Activated CD8-positive, alpha-beta memory T cell treated with anti-CD3 and anti-CD28 coated beads for 4 hours (primary cell): ENCODE measurements around the gene GGT1.
"Not testable (repeated sequence)": the region's sequence is repeated elsewhere in the genome, so short reads cannot be mapped to it uniquely, and the experiment has no call there.

Source experiments
- DNase-seq, 2 donors: peaks; one replicate each; pipeline ENCODE4 v3.0.0-alpha.2; 2020; ENCODE audit warnings: low read depth in 2 of 2

The GGT1 gene

GRCh38 chr22:24599958-24600715 is 2.9 kb upstream of the GGT1 start:
- not testable (repeated sequence) for DNase-seq

DNA sequence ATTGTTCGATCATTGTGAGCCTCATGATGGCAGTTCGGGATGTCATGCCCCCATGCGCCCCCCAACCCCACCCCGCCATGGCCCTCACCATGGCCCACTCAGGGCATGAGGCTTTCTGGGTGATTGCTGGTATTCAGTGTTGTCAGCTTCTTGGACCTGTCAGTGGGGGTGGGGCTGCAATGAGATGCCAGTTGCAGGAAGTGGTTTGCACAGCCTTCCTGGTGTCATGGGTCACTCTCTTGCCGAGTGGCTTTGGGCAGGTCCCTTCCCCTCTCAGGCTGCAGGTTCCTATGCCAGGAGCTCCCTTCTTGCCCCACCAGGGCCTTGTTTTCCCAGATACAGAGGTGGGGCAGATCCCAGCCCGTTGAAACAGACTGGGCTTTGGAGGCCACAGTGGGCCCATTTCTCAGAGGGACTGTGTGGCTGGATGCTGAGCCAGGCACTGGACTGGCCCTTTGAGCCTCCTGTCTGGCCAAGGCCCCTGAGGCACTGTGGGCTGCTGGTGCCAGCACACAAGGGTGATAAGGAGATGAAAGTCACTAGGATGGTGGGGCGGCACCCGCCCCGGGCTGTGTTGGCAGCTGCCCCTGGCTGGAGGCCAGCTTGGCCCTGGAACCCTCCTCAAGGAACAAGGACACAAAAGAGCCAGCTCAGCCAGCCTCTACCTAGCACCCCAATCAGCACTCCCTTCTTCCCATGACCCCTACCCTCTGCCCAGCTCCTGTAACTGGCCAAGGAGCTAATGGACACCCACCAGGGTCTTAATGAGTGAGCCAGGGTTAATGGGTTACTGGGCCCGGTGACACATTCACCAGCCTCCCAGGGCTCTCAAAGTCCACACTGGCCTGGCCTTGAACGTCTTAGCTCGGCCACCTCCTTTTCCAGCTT is 1.5 kb upstream of the GGT1 start:
- no peak for DNase-seq

DNA sequence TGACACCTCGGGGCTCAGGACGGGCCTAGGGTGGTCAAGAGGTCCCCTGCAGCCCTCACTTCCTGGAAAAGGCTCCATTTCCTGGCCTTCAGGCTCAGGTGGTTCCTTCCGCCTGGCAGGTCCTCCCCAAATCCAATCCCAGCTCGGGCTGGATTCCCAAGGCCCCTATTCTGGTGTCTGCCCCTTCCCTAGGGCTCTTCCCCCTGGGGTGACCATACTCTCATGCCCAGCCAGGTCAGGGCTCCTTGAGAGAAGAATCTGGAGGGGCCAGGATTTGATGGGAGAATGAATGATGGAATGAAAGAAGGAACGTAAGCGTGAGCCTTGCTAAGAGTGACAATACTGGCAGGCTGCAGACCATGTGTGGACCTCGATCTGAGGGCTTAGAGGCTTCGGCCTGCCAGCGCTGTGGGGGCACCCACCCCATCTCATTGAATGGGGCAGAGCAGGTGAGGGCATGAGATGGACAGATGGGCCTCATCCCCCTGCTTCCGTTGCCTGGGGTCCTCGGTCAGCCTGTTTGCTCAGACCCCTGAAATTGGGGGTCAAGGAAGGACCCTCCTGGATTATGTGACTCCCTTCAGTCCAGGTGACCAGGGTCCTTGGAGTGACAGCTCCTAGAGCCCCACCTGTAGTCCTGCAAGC is 766 bp upstream of the GGT1 start:
- not testable (repeated sequence) for DNase-seq

DNA sequence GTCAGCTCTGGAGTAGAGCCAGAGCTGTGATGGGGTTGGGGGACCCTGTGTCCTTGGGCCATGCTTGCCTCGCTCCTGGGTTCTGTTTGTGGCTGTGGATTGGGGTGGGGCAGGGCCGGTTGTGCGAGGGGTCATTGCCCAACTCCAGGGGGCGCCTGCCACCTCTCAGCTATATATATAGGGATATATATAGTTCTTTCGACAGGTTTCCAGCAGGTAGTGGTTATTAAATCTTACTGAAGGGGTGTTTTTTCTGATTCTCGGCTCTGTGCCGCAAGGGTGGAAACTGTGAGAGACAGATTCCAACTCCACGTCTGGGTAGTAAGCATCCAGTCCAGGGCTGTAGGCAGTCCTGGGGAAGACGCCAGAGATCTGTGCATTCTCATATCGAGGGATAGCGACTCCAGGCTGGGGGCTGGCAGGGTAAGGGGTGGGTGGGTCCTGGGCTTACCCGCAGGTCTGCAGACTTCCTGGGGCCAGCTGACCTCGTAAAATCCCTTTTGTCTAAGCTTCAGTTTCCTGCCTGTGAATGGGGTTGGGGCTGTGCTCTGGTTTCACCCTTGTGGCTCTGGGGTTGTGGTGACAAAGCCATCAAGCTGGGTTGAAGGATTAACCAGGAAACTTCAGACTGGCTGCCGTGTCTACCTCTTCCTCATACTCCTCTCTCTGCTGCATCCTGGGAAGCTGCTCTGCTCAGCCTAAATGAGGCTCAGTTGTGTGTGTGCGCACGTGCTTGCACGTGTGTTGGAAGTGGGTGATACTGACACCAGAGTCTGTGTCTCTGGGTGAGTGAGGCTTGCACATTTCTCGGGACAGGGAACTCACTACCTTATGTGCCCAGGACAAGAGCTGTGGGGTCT is 1.0 kb downstream of the GGT1 start:
- DNase-seq: not testable (repeated sequence)

- DNase-seq: not testable (repeated sequence)
Observed at GRCh38 chr22:24606340-24606739, 3.3 kb downstream of the GGT1 start.

DNA sequence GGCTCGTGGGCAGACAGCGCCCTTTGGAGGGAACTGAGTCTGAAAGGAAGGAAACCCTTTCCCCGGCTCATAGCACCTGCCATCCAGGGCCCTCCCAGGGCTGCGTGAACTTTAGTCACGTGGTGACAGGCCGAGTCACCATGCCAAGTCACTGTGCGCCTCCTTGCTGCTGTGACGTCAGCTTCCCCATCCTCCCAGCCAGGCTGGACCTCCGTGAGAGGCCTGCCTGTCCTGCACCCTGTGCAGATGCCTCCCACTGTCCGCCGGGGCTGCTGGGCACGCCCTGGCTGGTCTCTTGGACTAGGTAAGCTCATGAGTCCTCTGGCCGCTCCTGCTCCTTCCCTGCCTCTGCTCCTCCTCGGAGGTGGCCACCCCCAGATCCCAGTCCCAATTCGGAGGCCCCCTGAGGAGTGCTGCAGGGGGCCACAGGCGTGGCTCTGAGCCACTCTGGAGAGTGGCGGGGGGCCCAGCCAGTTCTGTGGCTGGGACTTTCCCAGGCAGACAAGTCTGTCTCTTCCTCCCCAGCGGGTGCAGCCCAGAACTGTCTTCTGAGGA is 4.5 kb downstream of the GGT1 start:
- peak in 1 of 2 donors; percentile 33 for DNase-seq

- not testable (repeated sequence) for DNase-seq
Observed at GRCh38 chr22:24608327-24608726, 5.3 kb downstream of the GGT1 start.

GRCh38 chr22:24609888-24610287 is 6.9 kb downstream of the GGT1 start:
- not testable (repeated sequence) for DNase-seq

- not testable (repeated sequence) for DNase-seq
Observed at GRCh38 chr22:24614794-24615193, 11.8 kb downstream of the GGT1 start.

GRCh38 chr22:24621244-24621643 is 18.3 kb downstream of the GGT1 start:
- not testable (repeated sequence) for DNase-seq

DNA sequence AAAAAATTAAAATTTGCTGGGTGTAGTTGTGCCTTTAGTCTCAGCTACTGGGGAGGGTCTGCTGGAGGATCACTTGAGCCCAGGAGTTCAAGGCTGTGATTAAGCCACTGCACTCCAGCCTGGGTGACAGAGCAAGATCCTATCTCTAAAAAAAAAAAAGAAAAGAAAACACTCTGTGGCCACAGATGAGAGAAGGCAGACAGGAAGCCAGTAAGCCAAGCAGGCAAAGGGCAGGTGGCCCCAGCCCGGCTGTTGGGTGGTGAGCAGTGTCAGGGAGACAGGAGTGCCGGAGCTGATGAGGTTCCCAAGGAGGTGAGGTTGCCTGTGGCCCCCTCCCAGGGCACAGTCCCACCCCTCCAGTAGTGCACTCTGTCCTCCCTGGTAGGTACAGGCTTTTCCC is 19.6 kb downstream of the GGT1 start:
- DNase-seq: not testable (repeated sequence)

- not testable (repeated sequence) for DNase-seq
Observed at GRCh38 chr22:24627911-24628310, 24.9 kb downstream of the GGT1 start.

GRCh38 chr22:24629069-24629468 is 26.1 kb downstream of the GGT1 start:
- not testable (repeated sequence) for DNase-seq

DNA sequence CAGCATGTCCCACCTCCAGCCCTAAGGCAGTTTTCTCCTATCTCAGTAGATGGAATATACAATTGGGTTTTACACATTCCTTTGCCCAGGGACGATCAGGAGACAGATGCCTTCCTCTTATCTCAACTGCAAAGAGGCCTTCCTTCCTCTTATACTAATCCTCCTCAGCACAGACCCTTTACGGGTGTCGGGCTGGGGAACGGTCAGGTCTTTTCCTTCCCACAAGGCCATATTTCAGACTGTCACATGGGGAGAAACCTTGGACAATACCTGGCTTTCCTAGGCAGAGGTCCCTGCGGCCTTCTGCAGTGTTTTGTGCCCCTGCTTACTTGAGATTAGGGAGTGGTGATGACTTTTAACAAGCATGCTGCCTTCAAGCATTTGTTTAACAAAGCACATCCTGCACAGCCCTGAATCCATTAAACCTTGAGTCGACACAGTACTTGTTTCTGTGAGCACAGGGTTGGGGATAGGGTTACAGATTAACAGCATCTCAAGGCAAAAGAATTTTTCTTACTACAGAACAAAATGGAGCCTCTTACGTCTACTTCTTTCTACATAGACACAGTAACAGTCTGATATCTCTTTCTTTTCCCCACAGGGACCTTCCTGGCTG is 27.9 kb downstream of the GGT1 start:
- DNase-seq: not testable (repeated sequence)

DNA sequence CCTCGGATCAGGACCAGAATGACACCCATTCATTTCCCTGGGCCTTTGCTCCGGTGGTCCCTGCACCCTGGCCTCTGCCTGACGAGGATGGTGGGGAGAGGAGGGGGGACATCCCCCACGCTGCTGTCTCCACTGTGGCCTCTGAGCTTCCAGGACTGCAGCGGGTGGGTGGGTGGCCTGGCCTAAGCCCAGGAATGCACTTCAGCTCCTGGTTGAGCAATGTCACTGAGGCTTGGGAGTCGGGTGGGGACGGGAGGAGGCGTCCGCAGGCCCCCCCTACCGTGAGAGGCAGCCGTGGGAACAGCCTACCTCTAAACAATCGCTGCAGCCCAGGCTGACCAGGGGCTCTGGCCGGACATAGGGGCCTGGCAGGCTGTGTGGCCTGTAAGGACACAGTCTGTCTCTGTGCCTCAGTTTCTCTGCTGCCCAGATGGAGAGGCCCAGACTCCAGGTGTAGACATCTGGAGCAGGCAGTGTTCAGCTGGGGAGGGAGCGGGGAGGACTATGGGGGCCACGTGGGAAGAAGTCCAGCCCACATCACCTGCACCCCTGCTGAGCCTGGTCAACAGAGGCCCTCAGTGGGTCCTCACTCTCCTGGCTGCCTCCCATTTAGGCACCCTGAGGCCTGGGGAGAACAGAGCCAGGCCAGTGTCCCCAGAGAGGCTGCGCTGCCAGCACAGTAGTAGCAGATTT is 28.6 kb downstream of the GGT1 start:
- not testable (repeated sequence) for DNase-seq

DNA sequence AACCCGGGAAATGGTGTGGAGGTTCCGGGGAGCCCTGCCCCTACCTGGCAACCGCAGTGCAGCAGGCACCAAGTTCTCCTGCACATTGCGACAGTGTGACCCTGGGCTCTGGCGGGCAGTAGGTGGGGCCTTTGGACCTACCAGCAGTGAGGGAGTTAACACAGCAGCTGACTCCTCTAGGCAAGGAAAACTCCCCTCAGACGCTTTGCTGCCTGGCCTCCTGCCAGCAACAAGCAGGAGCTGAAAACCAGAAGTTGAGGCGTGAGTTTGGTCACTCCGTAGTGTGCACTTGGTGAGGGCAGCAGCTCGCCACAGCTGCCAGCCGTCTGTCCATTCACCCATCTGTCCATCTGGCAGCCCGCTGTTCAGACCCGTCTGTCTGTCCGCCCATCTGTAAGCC is 29.6 kb downstream of the GGT1 start:
- not testable (repeated sequence) for DNase-seq

DNA sequence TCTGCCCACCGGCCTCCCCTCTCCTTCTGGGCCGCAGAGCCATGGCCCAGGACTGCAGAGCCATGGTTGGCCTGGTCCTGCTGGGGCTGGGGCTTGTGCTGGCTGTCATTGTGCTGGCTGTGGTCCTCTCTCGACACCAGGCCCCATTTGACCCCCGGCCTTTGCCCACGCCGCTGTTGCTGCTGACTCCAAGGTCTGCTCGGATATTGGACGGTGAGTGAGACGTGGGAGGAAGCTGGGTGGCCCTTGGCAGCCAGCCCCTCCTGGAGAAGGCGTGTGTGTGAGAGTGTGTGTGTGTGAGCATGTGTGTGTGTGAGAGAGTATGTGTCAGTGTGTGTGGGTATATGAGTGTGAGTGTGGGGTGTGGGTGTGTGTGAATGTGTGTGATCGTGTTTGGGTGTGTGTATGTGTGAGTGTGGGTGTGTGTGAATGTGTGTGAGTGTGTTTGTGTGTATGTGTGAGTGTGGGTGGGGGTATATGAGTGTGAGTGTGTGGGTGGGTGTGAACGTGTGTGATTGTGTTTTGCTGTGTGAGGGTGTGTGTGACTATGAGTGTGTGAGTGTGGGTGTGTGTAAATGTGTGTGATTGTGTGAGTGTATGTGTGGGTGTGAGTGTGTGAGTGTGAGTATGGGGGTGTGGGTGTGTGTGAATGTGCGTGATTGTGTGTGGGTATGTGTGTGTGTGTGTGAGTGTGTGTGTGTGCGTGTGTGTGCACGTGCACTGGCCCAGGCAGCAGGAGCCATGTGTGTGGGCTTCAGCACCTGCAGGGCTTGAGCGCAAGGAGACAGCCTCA is 30.4 kb downstream of the GGT1 start:
- not testable (repeated sequence) for DNase-seq

GRCh38 chr22:24634776-24635389 is 31.9 kb downstream of the GGT1 start:
- DNase-seq: not testable (repeated sequence)

- DNase-seq: not testable (repeated sequence)
Observed at GRCh38 chr22:24636513-24636912, 33.5 kb downstream of the GGT1 start.
